Breast epithelium (tissue), 4 donors: ENCODE measurements around the gene SPIRE2. TPM values are rescaled to one million over a fixed set of nuclear protein-coding genes. Genes with fewer than 3 reads are reported as not detected.
"Not testable (repeated sequence)": the region's sequence is repeated elsewhere in the genome, so short reads cannot be mapped to it uniquely, and the experiment has no call there.

ENCODE experiments used
- DNase-seq, 2 donors: peaks; one replicate each; pipeline ENCODE4 v3.0.0-alpha.2; 2019; ENCODE audit warnings: low spot score in 2 of 2
- H3K27ac ChIP-seq, 2 donors: fragments of 200-600 bp; sonication (generic) in 1 of 2; one replicate each; pipeline ENCODE4 v1.5.1; 2016 to 2019; ENCODE audit warnings: mild to moderate bottlenecking in 1 of 2
- H3K27me3 ChIP-seq, 2 donors: fragments of 200-600 bp; sonication (generic) in 1 of 2; one replicate each; pipeline versions ENCODE4 v1.5.1 to v1.6.0; 2017 to 2019; ENCODE audit warnings: control low read depth in 1 of 2, mild to moderate bottlenecking in 1 of 2
- H3K36me3 ChIP-seq: fragments of 200-600 bp; one replicate; pipeline ENCODE4 v1.5.1; 2019
- H3K4me1 ChIP-seq, 2 donors: fragments of 200-600 bp; sonication (generic); one replicate each; pipeline ENCODE4 v1.5.1; 2016 to 2019; ENCODE audit warnings: control low read depth in 1 of 2
- H3K4me3 ChIP-seq, 3 donors: fragments of 200-600 bp; sonication (generic); 1 replicate in 2 of 3; 2 replicates in 1 of 3; pipeline ENCODE4 v1.5.1; 2016 to 2019; ENCODE audit warnings: mild to moderate bottlenecking in 3 of 3, moderate library complexity in 2 of 3
- H3K9me3 ChIP-seq, 2 donors: fragments of 200-600 bp; sonication (generic) in 1 of 2; one replicate each; pipeline ENCODE4 v1.5.1; 2016 to 2019; ENCODE audit warnings: control low read depth in 1 of 2
- CTCF ChIP-seq, 3 donors: fragments of 450-650 bp; IDR thresholded peaks; one replicate each; pipeline ENCODE4 v1.5.1; 2016 to 2017; ENCODE audit warnings: antibody characterized with exemption in 3 of 3, mild to moderate bottlenecking in 3 of 3, moderate library complexity in 3 of 3
- POLR2A ChIP-seq: fragments of 450-650 bp; IDR thresholded peaks from one replicate; pipeline ENCODE4 v1.6.1; 2016; ENCODE audit warnings: antibody characterized with exemption, mild to moderate bottlenecking, moderate library complexity
- POLR2AphosphoS5 ChIP-seq, 3 donors: sonication (generic); formaldehyde crosslinking; IDR thresholded peaks; one replicate each; pipeline ENCODE4 v1.6.1; 2017; ENCODE audit warnings: antibody characterized with exemption in 3 of 3
- intact Hi-C: fragments of 100-400 bp; cut with DNase I; formaldehyde crosslinking; loops from one replicate; pipeline ENCODE4 v1.15.1; 2023; ENCODE audit warnings: low total_unique reads
- total RNA-seq, 3 donors: library from RNA; depleted of rRNA; stranded (reverse); fragments of >200 nt; gene quantifications; one replicate each; pipeline ENCODE4 v1.1.0, GENCODE V29; 2016

The SPIRE2 gene
- total RNA-seq, 3 donors from 2014 or later, result 1.3 to 11.1 (median 7.8) TPM

GRCh38 chr16:89791278-89791995 lies 36.8 kb upstream of the SPIRE2 start:
- TF ChIP-seq POLR2AphosphoS5 (IDR thresholded peaks at IDR 0.05), result no peak
- TF ChIP-seq CTCF (IDR thresholded peaks at IDR 0.05), result no peak
- TF ChIP-seq POLR2A, result no peak
- Histone ChIP-seq H3K27ac (no peak overlapping the region), H3K4me3 (no peak overlapping the region), H3K4me1 (no peaks in the 10 kb centered on the region), H3K36me3 (no peaks in the 10 kb centered on the region), H3K27me3 (no peaks in the 10 kb centered on the region), H3K9me3 (no peaks in the 10 kb centered on the region)
- DNase-seq, result no peak
- intact Hi-C loops, result loop anchor here (5.0 kb wide), 1 partner anchor 344 kb away; no protein-coding TSS in a partner anchor

GRCh38 chr16:89793092-89793491 lies 35.2 kb upstream of the SPIRE2 start:
- H3K9me3 ChIP-seq, H3K36me3 ChIP-seq, H3K4me1 ChIP-seq, H3K27ac ChIP-seq, H3K4me3 ChIP-seq, H3K27me3 ChIP-seq: not testable (repeated sequence)
- intact Hi-C loops, result loop anchor here (5.0 kb wide), 1 partner anchor 346 kb away; no protein-coding TSS in a partner anchor
- TF ChIP-seq CTCF (IDR thresholded peaks at IDR 0.05), result peak; percentile 39 to 65 (median 48)
- DNase-seq, result peak in 1 of 2 donors; percentile 45

GRCh38 chr16:89793955-89794354 lies 34.3 kb upstream of the SPIRE2 start:
- TF ChIP-seq POLR2A (no peak), CTCF (IDR thresholded peaks at IDR 0.05) (no peak), POLR2AphosphoS5 (IDR thresholded peaks at IDR 0.05) (no peak)
- DNase-seq, result no peak
- Histone ChIP-seq H3K4me3 (no peak overlapping the region), H3K27me3 (no peaks in the 10 kb centered on the region), H3K36me3 (no peaks in the 10 kb centered on the region), H3K27ac (no peak overlapping the region), H3K4me1 (no peaks in the 10 kb centered on the region), H3K9me3 (no peaks in the 10 kb centered on the region)
- intact Hi-C loops, result loop anchor here (5.0 kb wide), 1 partner anchor 347 kb away; no protein-coding TSS in a partner anchor

GRCh38 chr16:89795676-89796075 lies 32.6 kb upstream of the SPIRE2 start:
- no peaks in the 10 kb centered on the region for H3K9me3 ChIP-seq
- TF ChIP-seq CTCF (IDR thresholded peaks at IDR 0.05) (no peak), POLR2A (no peak), POLR2AphosphoS5 (IDR thresholded peaks at IDR 0.05) (no peak)
- no peaks in the 10 kb centered on the region for H3K4me1 ChIP-seq
- H3K36me3 ChIP-seq, result no peaks in the 10 kb centered on the region
- no peak overlapping the region for H3K27ac ChIP-seq
- H3K4me3 ChIP-seq, result no peak overlapping the region
- no peaks in the 10 kb centered on the region for H3K27me3 ChIP-seq
- DNase-seq, result no peak
- intact Hi-C loops, result no loop called here

DNA sequence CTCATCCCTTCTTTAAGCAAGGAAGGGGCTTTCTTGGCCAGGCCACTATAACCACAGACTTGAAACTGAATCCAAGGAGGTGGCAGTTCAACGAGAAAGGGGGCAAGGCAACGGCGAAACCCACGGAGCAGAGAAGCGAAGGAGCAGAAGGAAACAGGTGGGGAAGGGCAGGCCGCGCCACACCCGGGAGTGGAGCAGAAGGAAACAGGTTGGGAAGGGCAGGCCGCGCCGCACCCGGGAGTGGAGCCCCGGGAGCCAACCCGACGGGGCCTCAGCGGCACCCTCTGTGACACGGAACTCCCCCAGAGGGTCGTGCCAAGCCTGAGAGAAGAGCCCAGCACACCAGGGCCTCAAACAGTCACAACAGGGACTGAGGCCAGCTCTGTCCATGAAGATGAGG lies 32.2 kb upstream of the SPIRE2 start:
- Histone ChIP-seq H3K27ac (no peak overlapping the region), H3K36me3 (no peaks in the 10 kb centered on the region), H3K4me3 (no peak overlapping the region), H3K27me3 (no peaks in the 10 kb centered on the region), H3K4me1 (no peaks in the 10 kb centered on the region), H3K9me3 (no peaks in the 10 kb centered on the region)
- TF ChIP-seq POLR2A (no peak), CTCF (IDR thresholded peaks at IDR 0.05) (no peak), POLR2AphosphoS5 (IDR thresholded peaks at IDR 0.05) (no peak)
- intact Hi-C loops, result no loop called here
- DNase-seq, result no peak
